Naive thymus-derived CD4-positive, alpha-beta T cell (primary cell): ENCODE results near the gene SIK3. TPM values are rescaled to one million over a fixed set of nuclear protein-coding genes. Genes with fewer than 3 reads are reported as not detected.
A peak's percentile ranks its signal among the peaks of the same experiment; 100 is the strongest.

ENCODE experiments used
- ATAC-seq: fragments of 150-1000 bp; cut with Tn5 transposase; 2 replicates; pipeline ENCODE4 v1.10.0; 2021; ENCODE audit warnings: mild to moderate bottlenecking, moderate library complexity
- CTCF ChIA-PET: fragments of 350-600 bp; sonication (Branson Sonifier 250); formaldehyde crosslinking; loops from one replicate; lab custom pipeline; 2021; ENCODE audit warnings: antibody characterized with exemption; lab: Charles Lee
- POLR2A ChIA-PET: fragments of 350-600 bp; sonication (Branson Sonifier 250); formaldehyde crosslinking; loops from one replicate; lab custom pipeline; 2021; ENCODE audit warnings: antibody characterized with exemption, inconsistent platforms; lab: Charles Lee
- DNase-seq, 9 donors: peaks; one replicate each; pipeline versions ENCODE4 v3.0.0 to v3.0.0-alpha.2; 2020 to 2022; ENCODE audit warnings: mixed read lengths in 1 of 9
- H3K27ac ChIP-seq: one replicate; pipeline ENCODE4 v1.7.0; 2013; ENCODE audit warnings: mild to moderate bottlenecking, low read depth, low read length, moderate library complexity
- H3K27me3 ChIP-seq, 2 donors: one replicate each; pipeline ENCODE4 v1.7.0; 2013; ENCODE audit warnings: low read length in 2 of 2, mild to moderate bottlenecking in 2 of 2, moderate library complexity in 2 of 2; ENCODE audit not compliant: control insufficient read depth in 2 of 2, insufficient read depth in 2 of 2
- H3K36me3 ChIP-seq, 3 experiments: 1 replicate in 2 of 3; 2 replicates in 1 of 3; pipeline ENCODE4 v1.7.0; 2013; ENCODE audit warnings: low read length in 3 of 3, mild to moderate bottlenecking in 3 of 3, moderate library complexity in 1 of 3; ENCODE audit not compliant: insufficient read depth in 3 of 3, control insufficient read depth in 2 of 3
- H3K4me1 ChIP-seq, 2 donors: one replicate each; pipeline ENCODE4 v1.7.0; 2013; ENCODE audit warnings: low read length in 2 of 2, mild to moderate bottlenecking in 2 of 2, moderate library complexity in 1 of 2; ENCODE audit not compliant: control insufficient read depth in 2 of 2, insufficient read depth in 2 of 2
- H3K4me3 ChIP-seq: 2 replicates; pipeline ENCODE4 v1.7.0; 2013; ENCODE audit warnings: mild to moderate bottlenecking, low read length
- H3K9me3 ChIP-seq, 3 experiments: 1 replicate in 2 of 3; 2 replicates in 1 of 3; pipeline ENCODE4 v1.7.0; 2013; ENCODE audit warnings: low read length in 3 of 3; ENCODE audit not compliant: control insufficient read depth in 2 of 3
- H3K27ac Mint-ChIP-seq, 9 donors: one replicate each; pipeline ENCODE4 v1.8.0; 2020 to 2022; ENCODE audit warnings: mixed read lengths in 9 of 9, mild to moderate bottlenecking in 8 of 9, moderate library complexity in 5 of 9, inconsistent platforms in 2 of 9
- H3K27me3 Mint-ChIP-seq, 5 donors: one replicate each; pipeline ENCODE4 v1.8.0; 2021 to 2022; ENCODE audit warnings: mixed read lengths in 5 of 5, mild to moderate bottlenecking in 1 of 5
- H3K36me3 Mint-ChIP-seq, 5 donors: one replicate each; pipeline ENCODE4 v1.8.0; 2020 to 2022; ENCODE audit warnings: mixed read lengths in 5 of 5, mild to moderate bottlenecking in 3 of 5, inconsistent platforms in 1 of 5
- H3K4me1 Mint-ChIP-seq, 7 donors: one replicate each; pipeline ENCODE4 v1.8.0; 2020 to 2022; ENCODE audit warnings: mixed read lengths in 7 of 7, mild to moderate bottlenecking in 3 of 7, inconsistent platforms in 1 of 7
- H3K4me3 Mint-ChIP-seq, 10 donors: one replicate each; pipeline ENCODE4 v1.8.0; 2020 to 2022; ENCODE audit warnings: mild to moderate bottlenecking in 10 of 10, mixed read lengths in 10 of 10, moderate library complexity in 6 of 10, inconsistent platforms in 2 of 10
- H3K9me3 Mint-ChIP-seq, 11 donors: one replicate each; pipeline ENCODE4 v1.8.0; 2020 to 2022; ENCODE audit warnings: mixed read lengths in 11 of 11, mild to moderate bottlenecking in 4 of 11, inconsistent platforms in 1 of 11, moderate library complexity in 1 of 11
- intact Hi-C, 2 donors: fragments of 100-400 bp; cut with micrococcal nuclease; formaldehyde crosslinking; loops; one replicate each; pipeline ENCODE4 v1.15.1; 2023
- polyA plus RNA-seq, 2 donors: library from polyadenylated mRNA; unstranded; fragments of 300-500 nt; fragmentation: Illumina TruSeq; gene quantifications; one replicate each; pipeline ENCODE4 v1.2.3, GENCODE V29; 2021
- total RNA-seq, 6 experiments: library from RNA in 5 of 6; stranded (reverse) in 5 of 6; gene quantifications; 1 replicate in 5 of 6; 2 replicates in 1 of 6; pipeline ENCODE4 v1.2.3 and lab custom pipeline; 2021 to 2026

The SIK3 gene
- total and polyA plus RNA-seq, 7 experiments from 2014 or later = 13.3 to 85.2 (median 64.4) TPM

DNA sequence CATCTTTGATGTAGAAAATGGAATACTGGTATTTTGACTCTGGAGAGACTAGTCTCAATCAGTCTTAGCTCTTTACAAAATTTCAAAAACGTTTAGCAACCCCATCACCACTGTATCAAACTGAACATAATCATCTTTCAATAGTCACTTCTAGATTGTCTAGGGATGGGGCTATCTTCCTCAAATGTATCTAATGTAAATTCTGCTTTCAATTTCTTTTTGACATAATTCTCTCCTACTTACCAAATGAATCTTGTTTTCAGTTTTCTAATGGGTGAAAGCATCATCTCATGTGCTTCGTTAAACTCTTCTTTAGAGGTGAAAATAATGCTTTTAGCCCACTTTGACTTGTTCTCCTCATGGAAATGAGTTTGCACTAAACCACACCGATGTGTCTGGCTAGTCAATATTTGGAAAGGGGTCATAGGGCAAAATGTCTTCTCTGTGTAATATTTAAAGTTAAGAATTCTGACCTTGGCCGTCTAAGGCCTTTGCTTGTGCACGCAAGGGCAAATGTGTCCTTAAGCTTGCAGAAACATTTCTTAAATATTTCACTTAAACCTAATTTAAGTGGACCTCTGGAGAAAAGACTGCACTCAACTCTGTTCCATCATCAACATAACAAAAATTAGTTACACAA, 5.2 kb downstream of the SIK3 start:
- no peak overlapping the region for H3K27ac ChIP-seq
- H3K9me3 Mint-ChIP-seq = peaks cover 0 to 7% (median 0%) of the 10 kb centered on the region in 11 donors
- no peaks in the 10 kb centered on the region for H3K9me3 ChIP-seq
- peaks cover 48 to 87% (median 78%) of the 10 kb centered on the region in 7 donors for H3K4me1 Mint-ChIP-seq
- H3K4me1 ChIP-seq = peaks cover 30 to 39% of the 10 kb centered on the region in 2 donors
- no peaks in the 10 kb centered on the region for H3K27me3 Mint-ChIP-seq
- H3K27ac Mint-ChIP-seq = peak overlapping the region in 3 of 9 donors; percentile 2 to 58 (median 3)
- H3K4me3 Mint-ChIP-seq = peak overlapping the region in 4 of 10 donors; percentile 1 to 52 (median 18)
- ChIA-PET CTCF (interaction anchor here (0.6 to 0.9 kb wide), 3 partner anchors 134 to 257 kb away, joined by 3 read pairs; no protein-coding TSS in a partner anchor), POLR2A (interaction anchor here (0.6 to 1.2 kb wide), 3 partner anchors 164 to 257 kb away, joined by 3 to 4 read pairs (median 3); no protein-coding TSS in a partner anchor)
- H3K36me3 Mint-ChIP-seq = peaks cover 8 to 20% (median 12%) of the 10 kb centered on the region in 5 donors
- ATAC-seq (no peak), DNase-seq (no peak)
- no peaks in the 10 kb centered on the region for H3K27me3 ChIP-seq
- no peaks in the 10 kb centered on the region for H3K36me3 ChIP-seq
- intact Hi-C loops = no loop called here
- no peak overlapping the region for H3K4me3 ChIP-seq

DNA sequence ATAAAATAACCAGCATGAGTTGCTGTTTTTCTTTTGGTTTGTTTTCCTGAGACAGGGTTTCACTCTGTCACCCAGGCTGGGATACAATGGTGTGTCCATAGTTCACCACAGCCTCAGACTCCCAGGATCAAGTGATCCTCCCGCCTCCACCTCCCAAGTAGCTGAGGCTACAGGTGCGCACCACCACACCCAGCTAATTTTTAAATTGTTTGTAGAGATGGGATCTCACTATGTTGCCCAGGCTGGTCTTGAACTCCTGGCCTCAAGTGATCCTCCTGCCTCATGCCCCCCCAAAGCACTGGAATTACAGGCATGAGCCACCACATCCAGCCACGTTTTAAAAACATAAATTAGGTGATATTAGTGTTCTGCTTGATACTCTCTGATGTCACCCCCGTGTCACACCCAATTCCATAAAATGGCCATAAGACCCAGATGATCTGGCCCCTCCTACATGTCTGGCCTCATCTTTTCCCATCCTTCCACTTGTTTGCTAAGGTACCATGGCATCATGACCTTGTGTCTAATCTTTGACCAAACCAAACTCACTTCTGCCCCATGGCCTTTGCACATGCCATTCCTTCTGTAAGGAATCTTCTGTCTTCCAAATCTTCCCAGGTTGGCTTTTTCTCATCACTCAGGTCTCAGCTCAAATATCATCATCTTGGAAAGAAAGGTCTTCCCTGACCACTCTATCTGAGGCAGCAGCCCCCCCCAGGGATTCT, 6.3 kb downstream of the SIK3 start:
- Histone ChIP-seq H3K4me1 (peaks cover 33 to 47% of the 10 kb centered on the region in 2 donors), H3K27ac (no peak overlapping the region), H3K36me3 (no peaks in the 10 kb centered on the region), H3K4me3 (no peak overlapping the region), H3K9me3 (no peaks in the 10 kb centered on the region), H3K27me3 (no peaks in the 10 kb centered on the region)
- peak overlapping the region in 4 of 9 donors; percentile 3 to 83 (median 38) for H3K27ac Mint-ChIP-seq
- ChIA-PET CTCF (interaction anchor here (0.6 to 0.9 kb wide), 2 partner anchors 133 to 255 kb away, joined by 3 read pairs; no protein-coding TSS in a partner anchor), POLR2A (interaction anchor here (1.5 kb wide), 1 partner anchor 9 kb away, joined by 4 read pairs; no protein-coding TSS in a partner anchor)
- peak overlapping the region in 3 of 10 donors; percentile 19 to 33 (median 25) for H3K4me3 Mint-ChIP-seq
- no peak for DNase-seq
- H3K36me3 Mint-ChIP-seq = peaks cover 8 to 20% (median 14%) of the 10 kb centered on the region in 5 donors
- intact Hi-C loops = no loop called here
- peaks cover 0 to 7% (median 0%) of the 10 kb centered on the region in 11 donors for H3K9me3 Mint-ChIP-seq
- no peak for ATAC-seq
- no peaks in the 10 kb centered on the region for H3K27me3 Mint-ChIP-seq
- H3K4me1 Mint-ChIP-seq = peaks cover 48 to 91% (median 83%) of the 10 kb centered on the region in 7 donors

DNA sequence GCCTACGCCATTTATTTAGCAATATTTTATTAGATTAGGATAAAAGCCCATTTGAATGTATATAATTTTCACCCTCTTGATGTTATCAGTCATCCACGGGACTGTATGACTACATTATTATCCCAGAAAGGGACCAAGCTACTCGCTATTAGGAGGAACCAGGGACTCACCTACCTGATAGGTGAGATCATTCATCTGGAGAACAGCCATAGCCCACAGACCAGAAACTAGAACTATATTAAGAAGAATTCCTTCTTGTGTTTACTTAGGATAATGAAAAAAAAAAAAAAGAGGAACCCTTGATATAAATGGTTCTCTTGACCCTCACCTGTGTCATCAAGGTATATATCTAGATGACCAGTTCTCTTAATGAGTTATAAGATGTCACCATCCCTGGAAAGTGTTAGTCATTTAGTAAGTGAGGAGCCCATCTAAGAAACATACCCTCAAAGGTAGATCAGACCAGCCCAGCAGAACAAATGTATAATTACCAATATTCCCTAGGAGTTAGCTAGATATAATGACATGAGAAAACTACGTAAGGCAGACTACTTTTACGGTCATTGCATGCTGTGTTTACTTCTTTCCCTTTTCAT, 8.0 kb downstream of the SIK3 start:
- H3K4me1 ChIP-seq = peaks cover 19 to 40% of the 10 kb centered on the region in 2 donors
- no peak overlapping the region for H3K27ac ChIP-seq
- intact Hi-C loops = no loop called here
- no peaks in the 10 kb centered on the region for H3K9me3 ChIP-seq
- ATAC-seq (no peak), DNase-seq (no peak)
- ChIA-PET POLR2A (interaction anchor here (0.7 to 1.6 kb wide), 3 partner anchors 8 to 10 kb away, joined by 3 to 4 read pairs (median 3); partner anchors contain the start of gene SIK3), CTCF (interaction anchor here (0.5 to 1.6 kb wide), 2 partner anchors 15 to 96 kb away, joined by 4 read pairs; no protein-coding TSS in a partner anchor)
- H3K27ac Mint-ChIP-seq = peak overlapping the region in 5 of 9 donors; percentile 9 to 67 (median 44)
- peaks cover 37 to 89% (median 77%) of the 10 kb centered on the region in 7 donors for H3K4me1 Mint-ChIP-seq
- no peak overlapping the region for H3K4me3 ChIP-seq
- peaks cover 8 to 24% (median 14%) of the 10 kb centered on the region in 5 donors for H3K36me3 Mint-ChIP-seq
- no peaks in the 10 kb centered on the region for H3K27me3 Mint-ChIP-seq
- H3K9me3 Mint-ChIP-seq = peaks cover 0 to 7% (median 0%) of the 10 kb centered on the region in 11 donors
- H3K27me3 ChIP-seq = no peaks in the 10 kb centered on the region
- H3K4me3 Mint-ChIP-seq = peak overlapping the region in 1 of 10 donors; percentile 24
- no peaks in the 10 kb centered on the region for H3K36me3 ChIP-seq

DNA sequence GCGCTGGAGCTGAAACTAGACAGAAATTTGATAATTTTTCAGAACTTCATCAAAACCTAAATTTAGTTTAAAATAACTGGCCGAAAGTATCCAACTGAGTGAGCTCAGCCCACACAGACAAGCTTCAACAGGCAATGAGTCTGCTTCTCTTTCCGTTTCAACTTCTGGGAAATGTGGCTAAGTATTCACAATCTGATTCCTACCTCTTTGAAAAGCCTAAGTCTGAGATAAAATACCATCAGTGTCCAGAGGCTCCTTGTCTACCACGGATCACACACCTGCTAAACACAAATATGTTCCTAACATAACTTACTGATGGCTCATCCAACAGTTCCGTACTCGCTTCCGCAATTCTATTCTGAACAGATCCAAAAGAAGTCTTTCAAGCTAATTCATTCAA, 8.5 kb downstream of the SIK3 start:
- Histone ChIP-seq H3K27me3 (no peaks in the 10 kb centered on the region), H3K36me3 (no peaks in the 10 kb centered on the region), H3K27ac (no peak overlapping the region), H3K4me1 (peaks cover 16 to 36% of the 10 kb centered on the region in 2 donors), H3K9me3 (no peaks in the 10 kb centered on the region), H3K4me3 (no peak overlapping the region)
- ATAC-seq = no peak
- intact Hi-C loops = no loop called here
- peak overlapping the region in 1 of 10 donors; percentile 24 for H3K4me3 Mint-ChIP-seq
- peaks cover 8 to 24% (median 14%) of the 10 kb centered on the region in 5 donors for H3K36me3 Mint-ChIP-seq
- no peaks in the 10 kb centered on the region for H3K27me3 Mint-ChIP-seq
- ChIA-PET POLR2A (interaction anchor here (0.7 to 1.6 kb wide), 3 partner anchors 8 to 9 kb away, joined by 3 to 4 read pairs (median 3); partner anchors contain the start of gene SIK3), CTCF (interaction anchor here (0.5 to 1.6 kb wide), 3 partner anchors 14 to 161 kb away, joined by 4 read pairs; no protein-coding TSS in a partner anchor)
- no peak for DNase-seq
- peaks cover 34 to 89% (median 77%) of the 10 kb centered on the region in 7 donors for H3K4me1 Mint-ChIP-seq
- peak overlapping the region in 2 of 9 donors; percentile 29 to 55 for H3K27ac Mint-ChIP-seq
- peaks cover 0 to 7% (median 0%) of the 10 kb centered on the region in 11 donors for H3K9me3 Mint-ChIP-seq

DNA sequence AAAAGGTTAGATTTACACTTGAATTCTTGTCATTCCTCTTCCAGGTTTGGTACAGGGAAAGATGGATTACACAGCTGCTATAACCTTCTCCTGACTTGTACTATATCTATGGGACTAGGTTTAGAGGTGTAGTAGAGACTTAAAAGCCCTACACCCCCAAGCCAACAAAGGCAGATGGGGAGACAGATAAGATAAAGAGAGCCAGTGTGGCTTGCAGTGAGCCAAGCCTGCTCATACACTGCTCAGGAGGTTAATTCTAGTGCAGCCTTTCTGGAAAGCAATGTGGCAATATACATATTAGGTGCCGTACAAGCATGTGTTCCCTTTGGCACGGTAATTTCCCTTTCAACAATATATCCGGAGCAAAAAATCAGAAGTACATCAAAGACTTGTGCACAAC, 10.8 kb downstream of the SIK3 start:
- DNase-seq (peak in 4 of 9 donors; percentile 15 to 27 (median 22)), ATAC-seq (peak; percentile 62)
- H3K4me3 Mint-ChIP-seq = peak overlapping the region in 8 of 10 donors; percentile 17 to 62 (median 54)
- ChIA-PET POLR2A (no interaction called here), CTCF (interaction anchor here (0.6 kb wide), 1 partner anchor 207 kb away, joined by 3 read pairs; no protein-coding TSS in a partner anchor)
- no peak overlapping the region for H3K4me3 ChIP-seq
- H3K27ac Mint-ChIP-seq = peak overlapping the region in 3 of 9 donors; percentile 45 to 67 (median 48)
- no peaks in the 10 kb centered on the region for H3K27me3 Mint-ChIP-seq
- no peaks in the 10 kb centered on the region for H3K27me3 ChIP-seq
- H3K36me3 ChIP-seq = no peaks in the 10 kb centered on the region
- H3K4me1 Mint-ChIP-seq = peaks cover 40 to 89% (median 74%) of the 10 kb centered on the region in 7 donors
- H3K4me1 ChIP-seq = peaks cover 16 to 28% of the 10 kb centered on the region in 2 donors
- intact Hi-C loops = loop anchor here in 1 of 2 donors (1.0 kb wide), 1 partner anchor 9 kb away; no protein-coding TSS in a partner anchor
- peaks cover 0 to 6% (median 0%) of the 10 kb centered on the region in 11 donors for H3K9me3 Mint-ChIP-seq
- H3K27ac ChIP-seq = no peak overlapping the region
- peaks cover 5 to 22% (median 10%) of the 10 kb centered on the region in 5 donors for H3K36me3 Mint-ChIP-seq
- no peaks in the 10 kb centered on the region for H3K9me3 ChIP-seq
